ENCODE results near the gene MYH6. TPM values are rescaled to one million over a fixed set of nuclear protein-coding genes. Genes with fewer than 3 reads are reported as not detected.

Gene MYH6
- total and polyA plus RNA-seq, 4 donors, result 0.67 to 11.5 TPM; not detected in 2

DNA sequence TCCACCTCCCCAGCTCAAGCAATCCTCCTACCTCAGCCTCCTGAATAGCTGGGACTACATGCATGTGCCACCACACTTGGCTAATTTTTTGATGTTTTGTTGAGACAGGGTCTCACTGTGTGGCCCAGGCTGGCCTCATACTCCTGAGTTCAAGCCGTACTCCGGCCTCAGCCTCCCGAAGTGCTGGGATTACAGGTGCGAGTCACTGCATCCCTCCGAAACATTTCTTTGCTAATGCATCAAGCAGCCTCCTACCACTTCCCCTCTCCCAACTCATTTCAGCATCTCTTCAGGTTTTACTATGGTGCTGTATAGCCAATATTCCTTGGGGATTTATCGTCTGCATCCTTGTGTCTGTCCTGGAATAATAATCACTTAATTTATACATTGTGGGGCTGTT, 53.1 kb downstream of the MYH6 start:
- DNase-seq (peak in 1 of 2 donors; percentile 34), ATAC-seq (ENCODE audit: low FRiP score) (no peak)
- 80 to 83% methylated on average over 6 of the region's 6 CpGs for WGBS, 2 donors
- intact Hi-C loops (cut with DNase I), result loop anchor here in 1 of 2 donors (1.0 to 10.0 kb wide), 2 partner anchors 9 to 110 kb away; partner anchors contain the start of gene NGDN
- Histone ChIP-seq H3K27me3 (ENCODE audit: control insufficient read depth in 1 of 2, insufficient read depth in 2 of 2, low read length in 1 of 2) (no peaks in the 10 kb centered on the region), H3K9me3 (ENCODE audit: control insufficient read depth, low read length) (no peaks in the 10 kb centered on the region), H3K27ac (ENCODE audit: low read depth in 1 of 2, low read length in 2 of 2) (no peak overlapping the region), H3K4me3 (ENCODE audit: low read length in 2 of 2) (no peak overlapping the region), H3K36me3 (ENCODE audit: control insufficient read depth in 1 of 2, insufficient read depth in 2 of 2, low read length in 1 of 2) (peaks cover 0 to 3% of the 10 kb centered on the region in 2 donors), H3K4me1 (ENCODE audit: control insufficient read depth in 1 of 2, insufficient read depth in 2 of 2, low read length in 2 of 2) (no peaks in the 10 kb centered on the region)

DNA sequence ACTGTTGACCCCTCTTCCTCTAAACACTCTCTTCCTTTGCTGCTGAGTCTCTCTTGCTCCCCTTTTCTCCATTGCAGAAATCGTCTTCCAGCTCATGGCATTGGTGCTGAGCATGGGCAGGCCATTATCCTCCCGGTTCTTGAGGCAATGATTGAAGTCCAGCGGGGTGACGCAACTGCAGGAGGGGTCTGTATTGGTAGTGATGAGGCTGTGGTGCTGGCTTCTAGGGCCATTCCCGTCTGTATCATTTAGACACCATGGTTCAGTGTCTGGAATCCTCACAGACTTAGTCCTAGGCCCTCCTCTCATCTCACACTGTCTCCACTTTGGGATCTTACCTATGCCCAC, 54.7 kb downstream of the MYH6 start:
- Histone ChIP-seq H3K4me3 (ENCODE audit: low read length in 2 of 2) (no peak overlapping the region), H3K27ac (ENCODE audit: low read depth in 1 of 2, low read length in 2 of 2) (no peak overlapping the region), H3K4me1 (ENCODE audit: control insufficient read depth in 1 of 2, insufficient read depth in 2 of 2, low read length in 2 of 2) (no peaks in the 10 kb centered on the region), H3K27me3 (ENCODE audit: control insufficient read depth in 1 of 2, insufficient read depth in 2 of 2, low read length in 1 of 2) (no peaks in the 10 kb centered on the region), H3K9me3 (ENCODE audit: control insufficient read depth, low read length) (no peaks in the 10 kb centered on the region), H3K36me3 (ENCODE audit: control insufficient read depth in 1 of 2, insufficient read depth in 2 of 2, low read length in 1 of 2) (peaks cover 0 to 3% of the 10 kb centered on the region in 2 donors)
- intact Hi-C loops (cut with DNase I), result loop anchor here in 1 of 2 donors (10.0 kb wide), 1 partner anchor 111 kb away; the partner anchor contains the start of gene NGDN
- DNase-seq (no peak), ATAC-seq (ENCODE audit: low FRiP score) (no peak)
- 75 to 77% methylated on average over 5 of the region's 5 CpGs for WGBS, 2 donors

DNA sequence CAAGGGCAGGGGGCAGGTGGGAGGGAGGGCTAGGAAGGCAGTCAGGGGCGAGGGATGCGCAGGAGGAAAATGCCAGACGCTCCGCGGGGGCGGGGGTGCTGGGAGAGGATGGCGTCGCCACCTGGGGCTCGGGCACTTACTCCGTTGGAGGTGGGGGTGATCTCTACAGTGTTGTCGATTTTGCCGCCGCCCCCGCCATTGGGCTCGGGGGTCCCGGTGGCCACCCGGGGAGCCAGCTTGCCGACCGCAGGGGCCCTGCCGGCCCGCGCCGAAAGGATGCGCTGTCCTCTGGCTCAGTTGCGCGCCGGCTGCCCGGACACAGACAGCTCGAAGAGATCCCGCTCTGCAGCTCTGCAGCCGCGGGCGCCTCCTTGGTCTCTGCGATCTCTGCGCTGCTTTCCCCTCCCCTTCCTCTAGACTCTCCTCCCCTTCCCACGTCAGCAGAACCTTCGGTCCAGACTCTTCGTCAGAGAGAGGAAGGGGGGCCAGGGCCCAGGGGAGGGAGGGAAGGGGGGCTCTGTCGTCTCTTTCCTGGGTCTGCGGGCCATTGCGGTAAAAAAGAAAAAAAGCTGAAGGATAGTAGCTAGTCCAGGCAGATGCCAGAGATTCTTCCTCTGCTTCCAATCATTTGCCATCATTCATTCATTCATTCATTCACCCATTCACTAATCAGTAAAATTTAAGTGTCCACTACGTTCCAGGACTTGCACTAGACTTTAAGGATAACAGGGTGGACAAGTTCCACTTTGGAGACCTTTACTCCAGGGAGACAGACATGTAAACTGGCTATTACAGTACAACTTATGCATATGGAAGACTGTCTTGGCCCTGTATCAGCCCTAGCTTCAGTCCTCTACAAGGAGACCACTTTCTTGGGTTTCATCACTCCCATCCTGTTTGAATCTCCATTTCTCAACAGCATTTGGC, 55.3 kb downstream of the MYH6 start, which contains the start of gene SLC22A17:
TSS of gene SLC22A17 (minus strand) at position 382 of the 927 bp plus-strand sequence.
- 0% methylated on average over 35 to 42 of the region's 42 CpGs for WGBS, 2 donors
- no peaks in the 10 kb centered on the region for H3K9me3 ChIP-seq (ENCODE audit: control insufficient read depth, low read length)
- ATAC-seq (ENCODE audit: low FRiP score) (peak; percentile 91), DNase-seq (peak; percentile 84 to 92)
- H3K36me3 ChIP-seq (ENCODE audit: control insufficient read depth in 1 of 2, insufficient read depth in 2 of 2, low read length in 1 of 2), result peaks cover 0 to 3% of the 10 kb centered on the region in 2 donors
- intact Hi-C loops (cut with DNase I), result loop anchor here in 1 of 2 donors (10.0 kb wide), 1 partner anchor 112 kb away; the partner anchor contains the start of gene NGDN
- no peaks in the 10 kb centered on the region for H3K27me3 ChIP-seq (ENCODE audit: control insufficient read depth in 1 of 2, insufficient read depth in 2 of 2, low read length in 1 of 2)
- H3K4me1 ChIP-seq (ENCODE audit: control insufficient read depth in 1 of 2, insufficient read depth in 2 of 2, low read length in 2 of 2), result no peaks in the 10 kb centered on the region
- peak within 1 kb of the TSS; percentile 61 to 63 for H3K4me3 ChIP-seq (ENCODE audit: low read length in 2 of 2)
- no peak within 1 kb of the TSS for H3K27ac ChIP-seq (ENCODE audit: low read depth in 1 of 2, low read length in 2 of 2)

DNA sequence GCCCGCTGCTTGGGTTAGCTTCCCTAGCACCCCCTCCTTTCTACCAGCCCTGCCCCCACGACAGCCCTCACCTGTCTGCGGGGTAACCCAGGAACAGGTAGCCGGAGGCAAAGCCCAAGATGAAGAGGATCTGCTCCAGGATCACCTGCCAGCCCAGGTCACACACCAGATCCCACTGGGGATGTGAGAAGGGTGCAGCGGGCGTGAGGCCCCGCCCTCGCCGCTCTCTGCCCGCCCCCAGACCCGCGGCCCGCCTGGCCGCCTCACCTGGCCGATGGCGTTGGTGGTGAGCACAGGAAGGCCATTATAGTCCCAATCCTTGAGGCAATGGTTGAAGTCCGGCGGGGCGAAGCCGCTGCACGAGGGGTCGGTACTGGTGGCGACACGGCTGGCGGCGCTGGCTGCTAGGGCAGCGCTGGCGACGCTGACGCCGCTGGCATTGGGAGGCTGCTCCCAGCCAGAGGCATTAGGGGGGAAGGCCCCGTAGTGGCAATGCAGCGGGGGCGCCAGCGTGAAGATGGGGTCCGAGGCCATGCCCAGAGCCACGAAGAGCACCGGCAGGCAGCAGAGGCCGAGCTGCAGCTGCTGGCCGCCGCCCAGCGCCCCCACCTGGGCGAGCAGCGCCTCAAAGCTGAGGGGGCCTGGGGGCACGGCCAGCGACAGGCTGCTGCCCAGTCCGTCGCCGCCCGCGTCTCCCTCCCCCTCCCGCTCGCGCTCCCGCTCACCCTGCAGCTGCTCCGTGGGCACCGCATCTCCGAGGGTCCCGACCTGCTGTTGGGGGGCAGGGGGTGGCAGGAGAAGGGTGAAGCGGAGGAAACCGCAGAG, 56.2 kb downstream of the MYH6 start:
- Histone ChIP-seq H3K27me3 (ENCODE audit: control insufficient read depth in 1 of 2, insufficient read depth in 2 of 2, low read length in 1 of 2) (no peaks in the 10 kb centered on the region), H3K9me3 (ENCODE audit: control insufficient read depth, low read length) (no peaks in the 10 kb centered on the region), H3K4me1 (ENCODE audit: control insufficient read depth in 1 of 2, insufficient read depth in 2 of 2, low read length in 2 of 2) (no peaks in the 10 kb centered on the region), H3K4me3 (ENCODE audit: low read length in 2 of 2) (peak overlapping the region; percentile 61 to 63), H3K36me3 (ENCODE audit: control insufficient read depth in 1 of 2, insufficient read depth in 2 of 2, low read length in 1 of 2) (no peaks in the 10 kb centered on the region), H3K27ac (ENCODE audit: low read depth in 1 of 2, low read length in 2 of 2) (no peak overlapping the region)
- DNase-seq, result peak in 1 of 2 donors; percentile 77
- peak; percentile 20 for ATAC-seq (ENCODE audit: low FRiP score)
- 4 to 6% methylated on average over 51 to 61 of the region's 61 CpGs for WGBS, 2 donors
- intact Hi-C loops (cut with DNase I), result loop anchor here in 1 of 2 donors (10.0 kb wide), 1 partner anchor 113 kb away; the partner anchor contains the start of gene NGDN

DNA sequence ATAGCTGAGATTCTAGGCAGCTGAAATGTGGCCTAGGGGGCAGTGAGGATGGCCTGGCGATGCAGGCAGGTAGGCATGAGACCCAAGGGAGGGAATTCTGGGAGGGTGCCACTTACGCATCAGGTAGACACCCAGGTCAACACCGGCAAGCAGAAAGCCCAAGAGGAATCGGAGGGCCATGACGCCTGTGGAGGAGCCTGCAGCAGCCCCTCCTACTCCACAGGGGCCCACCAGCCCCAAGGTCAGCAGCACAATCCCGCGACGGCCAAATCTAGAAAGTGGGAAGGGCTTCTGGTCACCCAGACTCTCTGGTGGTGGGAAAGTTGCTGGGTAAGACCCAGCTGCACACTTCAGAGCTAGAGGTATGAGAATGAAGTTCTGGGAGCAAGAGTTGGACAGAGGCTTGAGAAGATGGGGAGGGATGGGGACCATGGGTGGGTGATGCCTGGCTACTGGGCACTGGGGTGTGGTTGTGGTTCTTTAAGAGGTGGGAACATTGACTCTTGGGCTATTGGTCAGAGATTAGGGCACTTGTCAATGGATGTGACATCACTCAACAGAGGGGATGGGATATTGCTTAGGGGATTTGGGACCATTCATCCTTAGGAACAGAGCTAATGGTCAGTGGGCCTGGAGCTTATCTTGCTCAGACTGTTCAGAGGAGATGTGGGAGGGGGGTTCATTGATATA, 58.8 kb downstream of the MYH6 start:
- Histone ChIP-seq H3K27me3 (ENCODE audit: control insufficient read depth in 1 of 2, insufficient read depth in 2 of 2, low read length in 1 of 2) (no peaks in the 10 kb centered on the region), H3K4me1 (ENCODE audit: control insufficient read depth in 1 of 2, insufficient read depth in 2 of 2, low read length in 2 of 2) (no peaks in the 10 kb centered on the region), H3K9me3 (ENCODE audit: control insufficient read depth, low read length) (no peaks in the 10 kb centered on the region), H3K27ac (ENCODE audit: low read depth in 1 of 2, low read length in 2 of 2) (no peak overlapping the region), H3K4me3 (ENCODE audit: low read length in 2 of 2) (no peak overlapping the region), H3K36me3 (ENCODE audit: control insufficient read depth in 1 of 2, insufficient read depth in 2 of 2, low read length in 1 of 2) (no peaks in the 10 kb centered on the region)
- 88 to 91% methylated on average over 8 of the region's 8 CpGs for WGBS, 2 donors
- no peak for DNase-seq
- intact Hi-C loops (cut with DNase I), result no loop called here
- no peak for ATAC-seq (ENCODE audit: low FRiP score)

DNA sequence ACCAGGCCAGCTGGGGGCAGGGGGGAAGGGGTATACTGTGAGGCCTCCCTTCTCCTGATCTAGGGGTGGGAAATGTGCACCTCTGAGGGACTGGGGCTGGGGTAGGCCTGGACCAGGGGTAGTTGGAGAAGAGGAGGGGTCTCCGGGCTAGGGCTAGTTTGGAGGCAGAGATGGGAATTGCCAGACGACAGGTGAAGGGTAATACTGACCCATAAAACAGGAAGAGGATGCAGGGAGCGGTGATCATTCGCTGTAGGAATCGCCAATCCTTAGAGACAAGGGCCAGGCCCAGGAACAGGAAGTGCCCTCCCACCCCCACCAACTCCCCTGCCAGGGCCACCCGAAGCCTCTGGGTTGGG, 59.8 kb downstream of the MYH6 start:
- no peak overlapping the region for H3K4me3 ChIP-seq (ENCODE audit: low read length in 2 of 2)
- WGBS, 2 donors, result 89 to 91% methylated on average over 6 of the region's 6 CpGs
- H3K27me3 ChIP-seq (ENCODE audit: control insufficient read depth in 1 of 2, insufficient read depth in 2 of 2, low read length in 1 of 2), result no peaks in the 10 kb centered on the region
- no peaks in the 10 kb centered on the region for H3K9me3 ChIP-seq (ENCODE audit: control insufficient read depth, low read length)
- ATAC-seq (ENCODE audit: low FRiP score), result no peak
- no peak overlapping the region for H3K27ac ChIP-seq (ENCODE audit: low read depth in 1 of 2, low read length in 2 of 2)
- H3K4me1 ChIP-seq (ENCODE audit: control insufficient read depth in 1 of 2, insufficient read depth in 2 of 2, low read length in 2 of 2), result no peaks in the 10 kb centered on the region
- intact Hi-C loops (cut with DNase I), result no loop called here
- H3K36me3 ChIP-seq (ENCODE audit: control insufficient read depth in 1 of 2, insufficient read depth in 2 of 2, low read length in 1 of 2), result no peaks in the 10 kb centered on the region
- no peak for DNase-seq

DNA sequence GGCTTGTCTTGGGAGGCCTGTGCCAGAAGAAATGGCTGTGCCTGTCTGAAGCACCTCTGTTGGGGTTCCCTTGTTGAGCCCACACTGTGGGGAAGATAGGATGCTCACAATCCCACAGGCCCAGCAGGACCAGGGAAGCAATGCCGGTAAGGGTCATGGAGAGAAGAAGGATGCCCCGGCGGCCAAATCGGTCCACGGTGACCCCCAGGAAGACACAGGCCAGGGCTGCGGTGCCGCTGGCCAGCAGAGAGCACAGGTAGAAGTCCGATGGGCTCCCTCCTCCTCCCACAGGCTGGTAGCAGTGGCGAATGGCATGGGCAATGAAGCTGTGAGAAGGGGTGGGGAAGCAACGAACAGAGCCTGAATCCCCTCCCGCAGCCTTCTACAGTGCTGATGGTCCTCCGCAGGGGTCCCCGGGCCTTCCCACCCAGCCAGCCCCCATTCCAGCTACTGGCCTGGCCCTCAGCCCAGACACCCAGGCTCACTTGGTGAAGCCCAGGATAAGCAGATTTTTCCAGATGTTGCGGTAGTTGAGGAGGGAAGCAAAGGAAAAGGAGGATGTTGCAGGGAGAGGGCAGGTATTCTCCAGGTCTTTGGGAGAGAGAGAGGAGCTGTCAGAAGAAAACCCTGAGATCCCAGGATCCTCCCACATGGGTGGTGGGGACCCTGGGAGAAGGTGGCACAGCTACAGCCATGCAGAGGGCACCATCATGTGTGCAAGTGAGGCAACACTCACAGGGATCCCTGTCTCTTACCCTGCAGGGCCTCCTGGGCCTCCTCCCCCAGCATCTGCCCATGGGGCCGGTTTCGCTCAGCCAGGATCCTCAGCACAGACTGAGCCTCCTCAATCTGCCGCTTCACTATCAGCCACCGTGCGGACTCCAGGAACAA, 60.4 kb downstream of the MYH6 start:
- Histone ChIP-seq H3K4me1 (ENCODE audit: control insufficient read depth in 1 of 2, insufficient read depth in 2 of 2, low read length in 2 of 2) (no peaks in the 10 kb centered on the region), H3K36me3 (ENCODE audit: control insufficient read depth in 1 of 2, insufficient read depth in 2 of 2, low read length in 1 of 2) (no peaks in the 10 kb centered on the region), H3K27ac (ENCODE audit: low read depth in 1 of 2, low read length in 2 of 2) (no peak overlapping the region), H3K27me3 (ENCODE audit: control insufficient read depth in 1 of 2, insufficient read depth in 2 of 2, low read length in 1 of 2) (no peaks in the 10 kb centered on the region), H3K9me3 (ENCODE audit: control insufficient read depth, low read length) (no peaks in the 10 kb centered on the region), H3K4me3 (ENCODE audit: low read length in 2 of 2) (no peak overlapping the region)
- intact Hi-C loops (cut with DNase I), result no loop called here
- no peak for ATAC-seq (ENCODE audit: low FRiP score)
- DNase-seq, result no peak
- 91 to 93% methylated on average over 19 of the region's 19 CpGs for WGBS, 2 donors

Data from aorta (tissue), 5 donors.